Endothelial cell of umbilical vein (primary cell): ENCODE results near the gene SEZ6. TPM values are rescaled to one million over a fixed set of nuclear protein-coding genes. Genes with fewer than 3 reads are reported as not detected.

ENCODE experiments used
- BruUV-seq: library from RNA; stranded (reverse); fragments of 400-500 nt; replicated peaks from 2 replicates; lab custom pipeline; 2021; lab: Mats Ljungman, UMichigan
- CTCF ChIA-PET: fragments of 300-600, 350-600 bp; sonication (Branson Sonifier 250); formaldehyde crosslinking; loops from one replicate; lab custom pipeline; 2021; ENCODE audit warnings: antibody characterized with exemption, inconsistent platforms; lab: Charles Lee
- POLR2A ChIA-PET: fragments of 300-600, 350-600 bp; sonication (Branson Sonifier 250); formaldehyde crosslinking; loops from one replicate; lab custom pipeline; 2021; ENCODE audit warnings: antibody characterized with exemption, inconsistent platforms; lab: Charles Lee
- DNase-seq: peaks from one replicate; pipeline ENCODE4 v3.0.0-alpha.2; 2011; ENCODE audit warnings: low read depth, low spot score
- FAIRE-seq: peaks from 2 replicates; lab custom pipeline; 2011; peaks lifted over from hg19 to GRCh38; lab: Jason Lieb, UNC
- H2AFZ ChIP-seq: 2 replicates; pipeline ENCODE4 v1.6.0; 2012; ENCODE audit warnings: low read depth, low read length, control low read depth, inconsistent platforms
- H3K27ac ChIP-seq: 2 replicates; pipeline ENCODE4 v1.5.1; 2011; ENCODE audit warnings: low read depth, mild to moderate bottlenecking, control low read depth, low read length, moderate library complexity; ENCODE audit not compliant: insufficient read depth
- H3K27me3 ChIP-seq, 2 experiments: 2 replicates each; pipeline versions ENCODE4 v1.6.0 to v1.6.1; 2011; ENCODE audit warnings: low read length in 2 of 2, mixed read lengths in 1 of 2; ENCODE audit not compliant: control insufficient read depth in 2 of 2, insufficient read depth in 2 of 2
- H3K36me3 ChIP-seq, 2 experiments: 2 replicates in 1 of 2; 3 replicates in 1 of 2; pipeline ENCODE4 v1.5.1; 2011; ENCODE audit warnings: low read length in 2 of 2, mild to moderate bottlenecking in 1 of 2, moderate library complexity in 1 of 2; ENCODE audit not compliant: control insufficient read depth in 2 of 2, insufficient read depth in 2 of 2; ENCODE audit errors: extremely low read depth in 1 of 2
- H3K4me1 ChIP-seq: 3 replicates; pipeline ENCODE4 v1.5.1; 2011; ENCODE audit warnings: mild to moderate bottlenecking, low read length; ENCODE audit not compliant: control insufficient read depth, insufficient read depth; ENCODE audit errors: extremely low read depth
- H3K4me2 ChIP-seq: 2 replicates; pipeline ENCODE4 v1.6.1; 2011; ENCODE audit warnings: low read length, control low read depth, mixed read lengths; ENCODE audit not compliant: insufficient read depth
- H3K4me3 ChIP-seq, 3 experiments: fragments of 200-600 bp in 1 of 3; sonication (generic), shearing (Covaris generic) in 1 of 3; replicated peaks in 1 of 3; 2 replicates each; pipeline ENCODE4 v1.5.1; 2011 to 2016; ENCODE audit warnings: control low read depth in 3 of 3, low read length in 3 of 3, mild to moderate bottlenecking in 2 of 3, inconsistent platforms in 1 of 3, low read depth in 1 of 3, moderate library complexity in 1 of 3; ENCODE audit not compliant: insufficient read depth in 1 of 3
- H3K79me2 ChIP-seq: 2 replicates; pipeline ENCODE4 v1.6.0; 2012; ENCODE audit warnings: low read length, inconsistent platforms; ENCODE audit not compliant: control insufficient read depth, insufficient read depth
- H3K9ac ChIP-seq: replicated peaks from 2 replicates; pipeline ENCODE3; 2011; ENCODE audit warnings: low read length, control low read depth; ENCODE audit not compliant: insufficient read depth; ENCODE audit errors: extremely low read depth
- H3K9me1 ChIP-seq: replicated peaks from 3 replicates; pipeline ENCODE4 v1.6.0; 2011; ENCODE audit warnings: mild to moderate bottlenecking, low read length; ENCODE audit not compliant: control insufficient read depth, insufficient read depth; ENCODE audit errors: extremely low read depth
- H3K9me3 ChIP-seq: replicated peaks from 2 replicates; pipeline ENCODE4 v1.5.1; 2012; ENCODE audit warnings: low read length, inconsistent platforms; ENCODE audit not compliant: control insufficient read depth, insufficient read depth
- H4K20me1 ChIP-seq: replicated peaks from 2 replicates; pipeline ENCODE3; 2011; ENCODE audit warnings: mild to moderate bottlenecking, low read length; ENCODE audit not compliant: control insufficient read depth, insufficient read depth; ENCODE audit errors: extremely low read depth
- CTCF ChIP-seq, 2 donors: IDR thresholded peaks; 1 replicate in 1 of 2; 2 replicates in 1 of 2; pipeline ENCODE4 v1.5.1; 2011; ENCODE audit warnings: low read length in 2 of 2, mild to moderate bottlenecking in 2 of 2, moderate library complexity in 2 of 2, control low read depth in 1 of 2, inconsistent platforms in 1 of 2, low read depth in 1 of 2; ENCODE audit not compliant: insufficient read depth in 1 of 2; ENCODE audit errors: extremely low read depth in 1 of 2
- EZH2 ChIP-seq: IDR thresholded peaks from 2 replicates; pipeline ENCODE4 v1.6.1; 2012; ENCODE audit warnings: borderline replicate concordance, low read depth, mild to moderate bottlenecking, moderate library complexity, low read length, inconsistent platforms; ENCODE audit not compliant: severe bottlenecking
- FOS ChIP-seq: IDR thresholded peaks from 2 replicates; pipeline ENCODE4 v1.6.1; 2011; ENCODE audit warnings: mild to moderate bottlenecking, low read length, moderate library complexity, borderline replicate concordance; ENCODE audit not compliant: insufficient read depth
- GATA2 ChIP-seq: IDR thresholded peaks from 2 replicates; pipeline ENCODE4 v1.7.0; 2011; ENCODE audit warnings: low read depth, mild to moderate bottlenecking, moderate library complexity, mixed read lengths, low read length; ENCODE audit not compliant: insufficient read length, insufficient read depth
- JUN ChIP-seq: IDR thresholded peaks from 2 replicates; pipeline ENCODE4 v1.6.1; 2011; ENCODE audit warnings: borderline replicate concordance, low read depth; ENCODE audit not compliant: insufficient read length, insufficient read depth
- MYC ChIP-seq: IDR thresholded peaks from one replicate; pipeline ENCODE4 v1.6.1; 2011; ENCODE audit warnings: mild to moderate bottlenecking, low read depth, low read length
- POLR2A ChIP-seq: IDR thresholded peaks from 2 replicates; pipeline ENCODE4 v1.6.1; 2012; ENCODE audit warnings: low read depth, mild to moderate bottlenecking, control low read depth, low read length
- POLR2AphosphoS5 ChIP-seq: IDR thresholded peaks from 2 replicates; pipeline ENCODE4 v1.6.1; 2012; ENCODE audit warnings: low read depth, mild to moderate bottlenecking, control low read depth, low read length, moderate library complexity; ENCODE audit not compliant: insufficient read depth
- dilution Hi-C: fragments of 300-500 bp; cut with MboI; formaldehyde crosslinking; loops from one replicate; pipeline ENCODE4 v1.15.0; 2019; ENCODE audit warnings: low sequenced_read_pairs; ENCODE audit not compliant: extremely low pct_ligation_motif_present
- intact Hi-C: fragments of 100-400 bp; cut with micrococcal nuclease; formaldehyde crosslinking; loops from one replicate; pipeline ENCODE4 v1.10.0; 2022
- polyA plus RNA-seq, 4 experiments: library from polyadenylated mRNA; depleted of rRNA in 3 of 4; stranded (reverse) in 3 of 4; unstranded in 1 of 4; fragments of >200 nt; gene quantifications; 2 replicates each; pipeline versions ENCODE4 v1.2.1 to v1.2.3, GENCODE V29; 2011 to 2012; ENCODE audit warnings: missing spikeins in 1 of 4
- total RNA-seq: library from RNA; stranded (reverse); gene quantifications from 2 replicates; pipeline ENCODE4 v1.2.3, GENCODE V29; 2021
- TF ChIP-seq, protein P1 (sequence below): IDR thresholded peaks from 2 replicates; pipeline ENCODE4 v1.6.1; 2011; ENCODE audit not compliant: insufficient read depth, insufficient read length

The SEZ6 gene
- total and polyA plus RNA-seq, 2 donors (not counting 3 experiments of a cell fraction or from before 2014, with no cell fraction given): not detected

DNA sequence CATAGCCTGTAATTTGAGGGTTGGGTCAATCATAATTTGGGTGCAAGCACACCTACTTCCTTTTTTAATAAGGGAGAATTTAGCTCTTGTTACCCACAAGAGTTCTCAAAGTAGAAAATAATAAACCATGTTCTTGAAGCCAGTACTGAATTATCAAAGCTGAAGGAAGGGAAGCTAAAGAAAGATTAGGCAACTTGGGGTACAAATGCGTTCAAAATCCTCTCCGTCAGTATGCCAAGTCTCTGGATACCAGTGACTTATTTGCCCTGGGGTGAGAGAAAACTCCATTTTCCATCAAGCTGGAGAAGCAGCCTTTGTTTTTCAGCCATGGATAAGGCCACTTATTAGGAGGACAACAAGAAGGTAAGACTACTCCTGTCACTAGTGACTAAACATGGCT, 79.5 kb downstream of the SEZ6 start:
- Histone ChIP-seq H3K9me1 (no peaks in the 10 kb centered on the region), H3K9ac (peak overlapping the region; percentile 51), H3K4me2 (peak overlapping the region; percentile 85), H3K9me3 (no peaks in the 10 kb centered on the region), H3K27ac (peak overlapping the region; percentile 89), H2AFZ (no peak overlapping the region), H3K4me3 (no peak overlapping the region), H3K79me2 (peaks cover 37% of the 10 kb centered on the region), H3K36me3 (peaks cover 0 to 8% of the 10 kb centered on the region in 2 experiments), H4K20me1 (peaks cover 2% of the 10 kb centered on the region), H3K4me1 (peaks cover 22% of the 10 kb centered on the region), H3K27me3 (no peaks in the 10 kb centered on the region)
- POLR2A ChIA-PET: interaction anchor here (0.6 kb wide), 1 partner anchor 80 kb away, joined by 3 read pairs; no protein-coding TSS in a partner anchor
- no peak for DNase-seq
- no TSS peak for BruUV-seq
- intact Hi-C loops (loop anchor here (1.0 kb wide), 1 partner anchor 23 kb away; no protein-coding TSS in a partner anchor), dilution Hi-C loops (no loop called here)
- CTCF ChIA-PET: interaction anchor here (0.6 to 5.3 kb wide), 10 partner anchors 10 to 200 kb away, joined by 3 to 28 read pairs (median 10); no protein-coding TSS in a partner anchor
- TF ChIP-seq POLR2A (no peak), JUN (no peak), EZH2 (no peak), GATA2 (no peak), MYC (no peak), POLR2AphosphoS5 (no peak)
- no peak for FAIRE-seq

GRCh38 chr17:28925912-28926365, 79.9 kb downstream of the SEZ6 start:
- Histone ChIP-seq H2AFZ (no peak overlapping the region), H3K27me3 (no peaks in the 10 kb centered on the region), H3K9me3 (no peaks in the 10 kb centered on the region), H3K4me2 (peak overlapping the region; percentile 85), H4K20me1 (peaks cover 2% of the 10 kb centered on the region), H3K9me1 (no peaks in the 10 kb centered on the region), H3K27ac (peak overlapping the region; percentile 89), H3K79me2 (peaks cover 35% of the 10 kb centered on the region), H3K4me1 (peaks cover 22% of the 10 kb centered on the region), H3K36me3 (peaks cover 0 to 12% of the 10 kb centered on the region in 2 experiments), H3K4me3 (peak overlapping the region in 1 of 3 experiments; percentile 57), H3K9ac (peak overlapping the region; percentile 51)
- POLR2A ChIA-PET: no interaction called here
- BruUV-seq: no TSS peak
- dilution Hi-C loops: no loop called here
- CTCF ChIA-PET: interaction anchor here (0.8 to 5.3 kb wide), 10 partner anchors 9 to 162 kb away, joined by 3 to 28 read pairs (median 10); no protein-coding TSS in a partner anchor
- intact Hi-C loops: loop anchor here (1.0 kb wide), 1 partner anchor 23 kb away; no protein-coding TSS in a partner anchor
- FAIRE-seq: peak; percentile 92
- TF ChIP-seq GATA2: peak; percentile 75
- no peak for TF ChIP-seq CTCF (IDR thresholded peaks at IDR 0.05; ENCODE audit: extremely low read depth in 1 of 2, insufficient read depth in 1 of 2, low read depth in 1 of 2, low read length in 2 of 2)
- peak; percentile 91 for TF ChIP-seq FOS
- TF ChIP-seq JUN: peak; percentile 95
- peak; percentile 88 for TF ChIP-seq POLR2AphosphoS5
- no peak for TF ChIP-seq EZH2
- TF ChIP-seq, protein P1, sequence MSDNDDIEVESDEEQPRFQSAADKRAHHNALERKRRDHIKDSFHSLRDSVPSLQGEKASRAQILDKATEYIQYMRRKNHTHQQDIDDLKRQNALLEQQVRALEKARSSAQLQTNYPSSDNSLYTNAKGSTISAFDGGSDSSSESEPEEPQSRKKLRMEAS: no peak
- TF ChIP-seq MYC: no peak
- peak; percentile 88 for DNase-seq
